Subcutaneous adipose tissue (tissue), 4 donors: Measurements from ENCODE around the gene HEATR1. TPM values are rescaled to one million over a fixed set of nuclear protein-coding genes. Genes with fewer than 3 reads are reported as not detected.

Experiments
- total RNA-seq, 4 donors: library from RNA; depleted of rRNA; stranded (reverse); fragments of >200 nt; gene quantifications; one replicate each; pipeline ENCODE4 v1.1.0, GENCODE V29; 2016
- TF ChIP-seq, protein P1 (sequence below): fragments of 450-650 bp; IDR thresholded peaks from one replicate; pipeline ENCODE4 v1.5.1; 2016; ENCODE audit warnings: low read depth, mild to moderate bottlenecking, control low read depth, antibody characterized with exemption, moderate library complexity

Gene HEATR1
- total RNA-seq, 4 donors from 2014 or later, result 20.1 to 32.0 (median 25.3) TPM

DNA sequence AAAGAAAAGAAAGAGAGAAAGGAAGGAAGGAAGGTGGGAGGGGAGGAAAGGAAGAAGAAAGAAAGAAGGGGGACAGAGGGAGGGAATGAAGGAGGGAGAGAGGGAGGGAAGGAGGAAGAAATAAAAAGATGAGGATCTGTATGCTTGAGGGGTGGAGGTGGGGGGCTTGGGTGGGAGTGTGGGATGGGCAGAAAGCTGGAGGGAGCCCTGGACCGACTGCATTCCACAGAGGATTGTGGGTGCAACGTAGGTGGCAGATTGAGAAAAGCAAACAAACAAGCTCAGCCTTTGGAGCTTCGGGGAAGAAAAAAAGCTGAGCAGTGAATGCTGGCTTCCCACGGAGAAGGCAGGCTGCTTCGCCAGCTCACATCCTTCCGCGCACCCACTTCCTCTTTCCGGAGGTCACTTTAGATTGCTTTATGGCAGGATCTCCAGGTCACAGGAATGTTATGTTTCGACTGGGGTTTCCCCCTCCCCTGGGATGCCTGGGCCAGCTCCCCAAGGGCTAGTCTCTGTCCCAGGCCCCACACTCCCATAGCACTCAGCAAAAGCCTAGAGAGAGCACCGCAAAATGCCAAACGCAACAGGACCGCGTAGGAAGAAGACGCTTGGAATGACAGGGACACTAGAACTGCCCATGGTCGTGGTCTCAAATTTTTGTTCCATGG, 101.2 kb downstream of the HEATR1 start:
- TF ChIP-seq, protein P1, sequence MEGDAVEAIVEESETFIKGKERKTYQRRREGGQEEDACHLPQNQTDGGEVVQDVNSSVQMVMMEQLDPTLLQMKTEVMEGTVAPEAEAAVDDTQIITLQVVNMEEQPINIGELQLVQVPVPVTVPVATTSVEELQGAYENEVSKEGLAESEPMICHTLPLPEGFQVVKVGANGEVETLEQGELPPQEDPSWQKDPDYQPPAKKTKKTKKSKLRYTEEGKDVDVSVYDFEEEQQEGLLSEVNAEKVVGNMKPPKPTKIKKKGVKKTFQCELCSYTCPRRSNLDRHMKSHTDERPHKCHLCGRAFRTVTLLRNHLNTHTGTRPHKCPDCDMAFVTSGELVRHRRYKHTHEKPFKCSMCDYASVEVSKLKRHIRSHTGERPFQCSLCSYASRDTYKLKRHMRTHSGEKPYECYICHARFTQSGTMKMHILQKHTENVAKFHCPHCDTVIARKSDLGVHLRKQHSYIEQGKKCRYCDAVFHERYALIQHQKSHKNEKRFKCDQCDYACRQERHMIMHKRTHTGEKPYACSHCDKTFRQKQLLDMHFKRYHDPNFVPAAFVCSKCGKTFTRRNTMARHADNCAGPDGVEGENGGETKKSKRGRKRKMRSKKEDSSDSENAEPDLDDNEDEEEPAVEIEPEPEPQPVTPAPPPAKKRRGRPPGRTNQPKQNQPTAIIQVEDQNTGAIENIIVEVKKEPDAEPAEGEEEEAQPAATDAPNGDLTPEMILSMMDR, result no peak

DNA sequence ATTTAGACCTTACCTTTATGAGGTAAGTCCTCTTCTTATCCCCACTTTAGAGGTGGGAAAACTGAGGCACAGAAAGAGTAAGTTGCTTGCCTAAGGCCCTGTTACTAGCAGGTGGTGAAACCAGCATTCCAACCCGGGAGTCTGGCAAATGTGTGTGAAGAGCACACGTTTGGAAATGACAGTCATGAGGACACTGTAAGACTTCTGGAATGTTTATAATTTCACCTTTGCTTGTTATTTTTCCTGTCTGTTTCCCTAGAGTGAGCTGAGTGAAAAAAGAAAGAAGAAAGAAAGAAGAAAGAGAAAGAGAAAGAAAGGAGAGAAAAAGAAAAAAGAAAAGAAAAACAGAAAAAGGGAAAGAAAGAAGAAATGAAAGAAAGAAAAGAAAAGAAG, 101.7 kb downstream of the HEATR1 start:
- TF ChIP-seq, protein P1, result no peak

DNA sequence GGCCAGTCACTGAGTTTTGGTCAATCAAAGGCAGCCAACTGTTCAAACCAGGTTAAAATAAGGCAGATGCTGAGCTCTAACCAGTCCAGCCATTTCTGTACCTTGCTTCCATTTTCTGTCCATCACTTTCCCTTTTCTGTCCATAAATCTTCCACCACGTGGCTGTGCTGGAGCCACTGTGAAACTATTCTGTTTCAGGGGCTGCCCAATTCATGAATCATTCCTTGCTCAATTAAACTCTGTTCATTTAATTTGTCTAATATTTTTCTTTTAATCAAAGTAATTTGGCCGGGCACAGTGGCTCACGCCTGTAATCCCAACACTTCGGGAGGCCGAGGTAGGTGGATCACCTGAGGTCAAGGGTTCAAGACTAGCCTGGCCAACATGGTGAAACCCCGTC, 103.2 kb downstream of the HEATR1 start:
- TF ChIP-seq, protein P1, result no peak

Other genes starting within 250 kb of the HEATR1 start
- gene EDARADD, start 210.2 kb downstream of the HEATR1 start, total RNA-seq, result 1 to 10 TPM in 1 of 4 donors, under 1 TPM in 1, not detected in 2; 0.66 to 3.1 TPM
- 100 to 1,000 TPM in 3 of 4 donors, 10 to 100 TPM in 1; 98.5 to 123 (median 115) TPM for gene LGALS8, start 80.5 kb downstream of the HEATR1 start, total RNA-seq
- gene ACTN2, start 82.0 kb upstream of the HEATR1 start, total RNA-seq, result 1 to 10 TPM in 1 of 4 donors, under 1 TPM in 2, not detected in 1; 0.22 to 1.7 (median 0.57) TPM
- 10 to 100 TPM; 26.1 to 41.6 (median 32.8) TPM for gene MTR, start 190.8 kb upstream of the HEATR1 start, total RNA-seq